LHCN-M2 (cell line): Measurements from ENCODE around the gene EML1. TPM values are rescaled to one million over a fixed set of nuclear protein-coding genes. Genes with fewer than 3 reads are reported as not detected.

Source experiments
- DNase-seq: peaks from one replicate; pipeline ENCODE4 v3.0.0-alpha.2; 2012; ENCODE audit warnings: low read depth
- total RNA-seq: library from RNA; depleted of rRNA; stranded (reverse); fragments of >200 nt; gene quantifications from 2 replicates; pipeline ENCODE4 v1.2.3, GENCODE V29; 2014

Gene EML1
- total RNA-seq, 1 experiment from 2014 or later: 27.2 TPM

GRCh38 chr14:99870617-99871016 is 77.4 kb downstream of the EML1 start:
- no peak for DNase-seq

GRCh38 chr14:99871771-99872170 is 78.6 kb downstream of the EML1 start:
- no peak for DNase-seq

- no peak for DNase-seq
Observed at GRCh38 chr14:99872786-99873440, 79.7 kb downstream of the EML1 start.

- DNase-seq: no peak
Observed at GRCh38 chr14:99873653-99874052, 80.4 kb downstream of the EML1 start.

- no peak for DNase-seq
Observed at GRCh38 chr14:99874306-99874705, 81.1 kb downstream of the EML1 start.

- no peak for DNase-seq
Observed at GRCh38 chr14:99875421-99875820, 82.2 kb downstream of the EML1 start.

GRCh38 chr14:99875836-99876235 is 82.6 kb downstream of the EML1 start:
- DNase-seq: no peak

GRCh38 chr14:99876406-99876805 is 83.2 kb downstream of the EML1 start:
- no peak for DNase-seq

GRCh38 chr14:99878563-99878962 is 85.3 kb downstream of the EML1 start:
- no peak for DNase-seq

GRCh38 chr14:99879401-99880295 is 86.4 kb downstream of the EML1 start:
- peak; percentile 69 for DNase-seq

- DNase-seq: no peak
Observed at GRCh38 chr14:99880651-99881420, 87.6 kb downstream of the EML1 start.

- DNase-seq: no peak
Observed at GRCh38 chr14:99883866-99884650, 90.8 kb downstream of the EML1 start.

- peak; percentile 61 for DNase-seq
Observed at GRCh38 chr14:99884834-99885648, 91.8 kb downstream of the EML1 start.

GRCh38 chr14:99885649-99885958 is 92.4 kb downstream of the EML1 start:
- no peak for DNase-seq

- DNase-seq: no peak
Observed at GRCh38 chr14:99887407-99887806, 94.2 kb downstream of the EML1 start.

GRCh38 chr14:99888149-99888548 is 94.9 kb downstream of the EML1 start:
- no peak for DNase-seq

GRCh38 chr14:99889268-99889667 is 96.1 kb downstream of the EML1 start:
- DNase-seq: no peak

- no peak for DNase-seq
Observed at GRCh38 chr14:99891266-99891665, 98.1 kb downstream of the EML1 start.

GRCh38 chr14:99891900-99892299 is 98.7 kb downstream of the EML1 start:
- no peak for DNase-seq

GRCh38 chr14:99892406-99892805 is 99.2 kb downstream of the EML1 start:
- DNase-seq: no peak

- DNase-seq: no peak
Observed at GRCh38 chr14:99896361-99896760, 103.1 kb downstream of the EML1 start.
